Measurements from ENCODE around the gene NXF2.

NXF2 gene

DNA sequence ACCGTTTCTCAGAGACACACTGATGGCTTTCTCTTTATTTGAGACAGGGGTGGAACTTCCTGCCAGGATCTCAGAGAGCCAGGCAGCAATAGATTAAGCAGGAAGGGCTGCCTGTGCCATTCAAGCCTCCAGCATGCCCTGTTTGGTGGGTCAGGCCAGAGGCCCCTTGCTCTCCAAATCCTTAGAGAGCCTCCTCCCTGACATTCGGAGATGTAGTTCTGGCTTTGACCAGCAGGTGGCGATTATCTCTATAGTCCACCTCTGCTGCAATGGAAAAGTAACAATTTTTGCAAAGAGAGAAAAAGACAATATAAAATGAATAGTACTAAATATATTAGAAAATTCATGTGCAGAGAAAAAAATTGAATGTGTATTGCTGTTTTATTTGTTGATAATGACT is 98.9 kb downstream of the NXF2 start:
- DNase-seq (ENCODE audit: extremely low read depth, low read depth): no peak
- H3K4me3 ChIP-seq (replicated peaks; ENCODE audit: low read depth, low read length): no peak overlapping the region
- TF ChIP-seq, protein P1, sequence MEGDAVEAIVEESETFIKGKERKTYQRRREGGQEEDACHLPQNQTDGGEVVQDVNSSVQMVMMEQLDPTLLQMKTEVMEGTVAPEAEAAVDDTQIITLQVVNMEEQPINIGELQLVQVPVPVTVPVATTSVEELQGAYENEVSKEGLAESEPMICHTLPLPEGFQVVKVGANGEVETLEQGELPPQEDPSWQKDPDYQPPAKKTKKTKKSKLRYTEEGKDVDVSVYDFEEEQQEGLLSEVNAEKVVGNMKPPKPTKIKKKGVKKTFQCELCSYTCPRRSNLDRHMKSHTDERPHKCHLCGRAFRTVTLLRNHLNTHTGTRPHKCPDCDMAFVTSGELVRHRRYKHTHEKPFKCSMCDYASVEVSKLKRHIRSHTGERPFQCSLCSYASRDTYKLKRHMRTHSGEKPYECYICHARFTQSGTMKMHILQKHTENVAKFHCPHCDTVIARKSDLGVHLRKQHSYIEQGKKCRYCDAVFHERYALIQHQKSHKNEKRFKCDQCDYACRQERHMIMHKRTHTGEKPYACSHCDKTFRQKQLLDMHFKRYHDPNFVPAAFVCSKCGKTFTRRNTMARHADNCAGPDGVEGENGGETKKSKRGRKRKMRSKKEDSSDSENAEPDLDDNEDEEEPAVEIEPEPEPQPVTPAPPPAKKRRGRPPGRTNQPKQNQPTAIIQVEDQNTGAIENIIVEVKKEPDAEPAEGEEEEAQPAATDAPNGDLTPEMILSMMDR (IDR thresholded peaks at IDR 0.05; ENCODE audit: low read depth, low read length, missing control alignments): peak; percentile 58

Data from HFF-Myc (cell line).